Peyer's patch (tissue), 4 donors: ENCODE measurements around the gene NOVA2.

ENCODE experiments used
- POLR2A ChIP-seq, 2 donors: fragments of 450-650 bp; IDR thresholded peaks; one replicate each; pipeline ENCODE4 v1.5.1; 2017; ENCODE audit warnings: antibody characterized with exemption in 2 of 2, mild to moderate bottlenecking in 2 of 2, moderate library complexity in 2 of 2
- TF ChIP-seq, protein P1 (sequence below), 6 experiments: fragments of 450-650 bp in 4 of 6; fragments of 200-600 bp in 2 of 6; sonication (generic) in 1 of 6; IDR thresholded peaks; one replicate each; pipeline ENCODE4 v1.5.1; 2017 to 2019; ENCODE audit warnings: antibody characterized with exemption in 6 of 6, mild to moderate bottlenecking in 3 of 6, moderate library complexity in 1 of 6

DNA sequence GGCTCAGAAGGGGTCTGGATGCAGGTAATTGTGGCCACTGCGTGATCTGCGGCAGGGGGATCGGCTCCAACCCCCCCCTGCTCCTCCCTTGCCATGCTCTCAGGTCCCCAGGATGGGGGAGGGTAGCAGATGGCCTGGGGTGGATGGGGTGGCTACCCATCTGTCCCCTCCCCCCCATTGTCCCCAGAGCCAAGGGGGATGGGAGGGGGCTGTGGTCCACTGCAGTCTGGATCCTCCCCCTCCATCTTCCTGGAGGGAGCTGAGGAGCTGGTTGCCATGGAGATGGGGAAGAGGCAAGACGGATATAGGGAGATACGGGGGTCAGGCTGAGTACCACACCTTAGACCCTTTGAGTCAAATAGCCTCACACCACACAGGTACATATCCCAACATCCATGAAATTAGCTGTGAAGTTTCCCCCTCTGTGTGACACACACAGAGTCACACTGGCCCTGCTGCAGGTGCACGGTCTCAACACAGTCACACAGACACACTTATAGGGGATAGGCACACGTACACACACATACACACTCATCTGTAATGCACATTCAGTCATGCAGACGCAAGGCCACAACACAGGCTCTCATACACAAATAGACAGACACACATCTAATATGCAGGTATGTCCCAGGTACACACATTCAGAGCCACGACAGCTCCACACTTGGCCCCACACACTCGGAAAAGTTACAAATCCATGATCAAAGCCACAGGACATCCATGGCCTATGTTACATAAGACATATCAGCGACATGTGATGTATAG, 1.8 kb upstream of the NOVA2 start:
- TF ChIP-seq, protein P1, sequence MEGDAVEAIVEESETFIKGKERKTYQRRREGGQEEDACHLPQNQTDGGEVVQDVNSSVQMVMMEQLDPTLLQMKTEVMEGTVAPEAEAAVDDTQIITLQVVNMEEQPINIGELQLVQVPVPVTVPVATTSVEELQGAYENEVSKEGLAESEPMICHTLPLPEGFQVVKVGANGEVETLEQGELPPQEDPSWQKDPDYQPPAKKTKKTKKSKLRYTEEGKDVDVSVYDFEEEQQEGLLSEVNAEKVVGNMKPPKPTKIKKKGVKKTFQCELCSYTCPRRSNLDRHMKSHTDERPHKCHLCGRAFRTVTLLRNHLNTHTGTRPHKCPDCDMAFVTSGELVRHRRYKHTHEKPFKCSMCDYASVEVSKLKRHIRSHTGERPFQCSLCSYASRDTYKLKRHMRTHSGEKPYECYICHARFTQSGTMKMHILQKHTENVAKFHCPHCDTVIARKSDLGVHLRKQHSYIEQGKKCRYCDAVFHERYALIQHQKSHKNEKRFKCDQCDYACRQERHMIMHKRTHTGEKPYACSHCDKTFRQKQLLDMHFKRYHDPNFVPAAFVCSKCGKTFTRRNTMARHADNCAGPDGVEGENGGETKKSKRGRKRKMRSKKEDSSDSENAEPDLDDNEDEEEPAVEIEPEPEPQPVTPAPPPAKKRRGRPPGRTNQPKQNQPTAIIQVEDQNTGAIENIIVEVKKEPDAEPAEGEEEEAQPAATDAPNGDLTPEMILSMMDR (IDR thresholded peaks at IDR 0.05), result no peak
- no peak for TF ChIP-seq POLR2A (IDR thresholded peaks at IDR 0.05)
